GM13977 (cell line): ENCODE results near the gene ANXA1.

ENCODE experiments used
- DNase-seq: peaks from one replicate; pipeline ENCODE4 v3.0.0; 2012; ENCODE audit warnings: low spot score
- CTCF ChIP-seq: IDR thresholded peaks from 2 replicates; pipeline ENCODE4 v1.5.1; 2012; ENCODE audit warnings: mild to moderate bottlenecking, control low read depth; ENCODE audit not compliant: insufficient read depth; ENCODE audit errors: extremely low read depth, missing control alignments
- in situ Hi-C: fragments of 300-500 bp; cut with MboI; formaldehyde crosslinking; loops from one replicate; pipeline ENCODE4 v1.12.0; 2022; ENCODE audit warnings: low sequenced_read_pairs, low pct_unique_long_range_greater_than_20kb, mixed read lengths, inconsistent platforms; ENCODE audit not compliant: unreplicated experiment

Gene ANXA1

GRCh38 chr9:73148447-73148937 is 3.2 kb upstream of the ANXA1 start:
- in situ Hi-C loops = no loop called here
- TF ChIP-seq CTCF = no peak
- no peak for DNase-seq

GRCh38 chr9:73149371-73150067 is 2.1 kb upstream of the ANXA1 start:
- DNase-seq = peak; percentile 27

GRCh38 chr9:73152543-73152844 is 829 bp downstream of the ANXA1 start:
- no peak for DNase-seq
- in situ Hi-C loops = no loop called here
- no peak for TF ChIP-seq CTCF

More at GRCh38 chr9:73149371-73150067, 2.1 kb upstream of the ANXA1 start:
- in situ Hi-C loops = no loop called here
- TF ChIP-seq CTCF = no peak

- no peak for TF ChIP-seq CTCF
- in situ Hi-C loops = no loop called here
- DNase-seq = no peak
Observed at GRCh38 chr9:73152953-73153352, 1.3 kb downstream of the ANXA1 start.

- no peak for DNase-seq
- in situ Hi-C loops = no loop called here
- no peak for TF ChIP-seq CTCF
Observed at GRCh38 chr9:73153793-73154227, 2.1 kb downstream of the ANXA1 start.

- in situ Hi-C loops = no loop called here
- DNase-seq = no peak
- TF ChIP-seq CTCF = no peak
Observed at GRCh38 chr9:73154271-73154670, 2.6 kb downstream of the ANXA1 start.

GRCh38 chr9:73154722-73155121 is 3.1 kb downstream of the ANXA1 start:
- no peak for TF ChIP-seq CTCF
- in situ Hi-C loops = no loop called here
- DNase-seq = no peak
